ENCODE data around the gene ANKRD50. TPM values are rescaled to one million over a fixed set of nuclear protein-coding genes. Genes with fewer than 3 reads are reported as not detected.
A peak's percentile ranks its signal among the peaks of the same experiment; 100 is the strongest.

The ANKRD50 gene
- total and polyA plus RNA-seq, 9 of the 15 experiments (the other 6 are each of a cell fraction or from before 2014, with no cell fraction given), result 2.0 to 8.0 (median 6.2) TPM

DNA sequence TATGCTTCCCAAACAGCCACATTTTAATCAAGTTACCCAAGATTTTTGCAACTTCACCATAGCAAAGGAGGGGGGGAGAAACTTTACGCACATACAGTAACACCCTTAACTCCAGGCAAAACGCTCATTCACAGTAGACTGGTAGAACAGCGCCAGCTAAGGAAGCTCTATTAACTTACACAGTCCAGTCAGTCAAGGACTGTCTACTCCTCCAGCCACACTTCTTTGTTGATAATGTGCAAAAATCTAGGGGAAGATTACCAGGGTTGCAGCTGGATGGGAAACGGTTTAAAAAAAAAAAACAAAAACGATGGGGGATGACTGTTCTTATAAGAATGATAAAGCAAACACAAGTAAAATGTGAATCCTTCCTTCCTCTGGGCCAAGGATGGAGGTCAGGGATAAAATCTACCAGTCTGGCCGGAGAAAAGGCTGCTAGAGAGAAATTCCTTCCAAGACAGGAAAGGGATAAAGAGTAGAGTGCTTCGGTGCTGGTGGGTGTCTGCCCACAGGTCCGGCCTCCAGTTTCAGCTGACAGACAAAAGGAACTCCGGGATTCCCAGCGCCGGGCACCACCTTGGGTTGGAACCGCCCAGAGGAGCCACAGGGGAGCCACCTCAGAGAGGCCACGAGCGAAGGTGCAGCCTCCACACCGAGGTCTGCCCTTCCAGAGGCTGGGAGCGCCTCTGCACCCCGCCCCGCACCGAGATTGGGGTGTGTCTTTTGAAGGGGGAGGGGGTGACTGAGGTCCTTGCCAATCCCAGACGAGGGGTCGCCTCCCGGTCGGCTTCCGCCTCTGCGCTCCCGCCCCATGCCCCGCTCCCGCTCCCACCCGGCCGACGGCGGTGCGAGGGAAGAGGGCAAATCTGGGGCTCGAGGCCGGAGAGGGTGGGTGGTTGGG, 811 bp downstream of the ANKRD50 start:
- DNase-seq (ENCODE audit: extremely low read depth in 1 of 4, low spot score in 3 of 4) (peak; percentile 65 to 77 (median 68)), FAIRE-seq (peak; percentile 82)
- intact Hi-C loops (cut with micrococcal nuclease), result loop anchor here (5.0 to 10.0 kb wide), 4 partner anchors 117 to 573 kb away; no protein-coding TSS in a partner anchor
- TF ChIP-seq ZNF316 (IDR thresholded peaks at IDR 0.05), result 0 out of 2 replicates have a peak, but pooled peaks have one; percentile 23
- TF ChIP-seq UBTF (IDR thresholded peaks at IDR 0.05; ENCODE audit: borderline replicate concordance in 1 of 2, low read depth in 2 of 2, low read length in 2 of 2), result 0 out of 4 replicates have a peak, but pooled peaks of 1 of the 2 experiments have one; percentile 53
- peak in 1 of 2 experiments; percentile 24; a peak in 1 of 4 replicates for TF ChIP-seq HDAC1 (IDR thresholded peaks at IDR 0.05)
- TF ChIP-seq NKRF (IDR thresholded peaks at IDR 0.05; ENCODE audit: borderline replicate concordance), result no peak
- TF ChIP-seq, protein P1, sequence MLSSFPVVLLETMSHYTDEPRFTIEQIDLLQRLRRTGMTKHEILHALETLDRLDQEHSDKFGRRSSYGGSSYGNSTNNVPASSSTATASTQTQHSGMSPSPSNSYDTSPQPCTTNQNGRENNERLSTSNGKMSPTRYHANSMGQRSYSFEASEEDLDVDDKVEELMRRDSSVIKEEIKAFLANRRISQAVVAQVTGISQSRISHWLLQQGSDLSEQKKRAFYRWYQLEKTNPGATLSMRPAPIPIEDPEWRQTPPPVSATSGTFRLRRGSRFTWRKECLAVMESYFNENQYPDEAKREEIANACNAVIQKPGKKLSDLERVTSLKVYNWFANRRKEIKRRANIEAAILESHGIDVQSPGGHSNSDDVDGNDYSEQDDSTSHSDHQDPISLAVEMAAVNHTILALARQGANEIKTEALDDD (IDR thresholded peaks at IDR 0.05), result peak; percentile 91
- TF ChIP-seq, protein P2, sequence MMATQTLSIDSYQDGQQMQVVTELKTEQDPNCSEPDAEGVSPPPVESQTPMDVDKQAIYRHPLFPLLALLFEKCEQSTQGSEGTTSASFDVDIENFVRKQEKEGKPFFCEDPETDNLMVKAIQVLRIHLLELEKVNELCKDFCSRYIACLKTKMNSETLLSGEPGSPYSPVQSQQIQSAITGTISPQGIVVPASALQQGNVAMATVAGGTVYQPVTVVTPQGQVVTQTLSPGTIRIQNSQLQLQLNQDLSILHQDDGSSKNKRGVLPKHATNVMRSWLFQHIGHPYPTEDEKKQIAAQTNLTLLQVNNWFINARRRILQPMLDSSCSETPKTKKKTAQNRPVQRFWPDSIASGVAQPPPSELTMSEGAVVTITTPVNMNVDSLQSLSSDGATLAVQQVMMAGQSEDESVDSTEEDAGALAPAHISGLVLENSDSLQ (IDR thresholded peaks at IDR 0.05), result peak; percentile 58
- TF ChIP-seq ZSCAN29 (IDR thresholded peaks at IDR 0.05), result no peak
- peak; percentile 24 to 25; a peak in 3 of 4 replicates for TF ChIP-seq RAD21 (CRISPR knock-in tag; conservative IDR thresholded peaks at IDR 0.05 in 1 of 2, IDR thresholded peaks at IDR 0.05 in 1 of 2)
- 0 out of 2 replicates have a peak, but pooled peaks have one; percentile 11 for TF ChIP-seq CBFA2T3 (IDR thresholded peaks at IDR 0.05)
- peak; percentile 28; the same call in 1 of the 2 replicates for TF ChIP-seq DPF2 (IDR thresholded peaks at IDR 0.05)
- TF ChIP-seq NBN (IDR thresholded peaks at IDR 0.05; ENCODE audit: low read depth), result 0 out of 2 replicates have a peak, but pooled peaks have one; percentile 14
- no peak for TF ChIP-seq DDX20 (tag; IDR thresholded peaks at IDR 0.05; ENCODE audit: low read depth)
- TF ChIP-seq CHD1 (IDR thresholded peaks at IDR 0.05; ENCODE audit: low read length), result peak; percentile 55

More for the DNA sequence above, 811 bp downstream of the ANKRD50 start:
- WGBS (ENCODE audit: insufficient coverage, low coverage, missing lambda C conversion rate), result 1% methylated on average over 21 of the region's 35 CpGs
- no peaks in the 10 kb centered on the region for H3K27me3 ChIP-seq (ENCODE audit: control insufficient read depth in 2 of 2, insufficient read depth in 2 of 2, low read length in 2 of 2)
- H3K4me2 ChIP-seq (ENCODE audit: insufficient read depth, low read length), result peak overlapping the region; percentile 82
- CTCF ChIA-PET (ENCODE audit: low intra/inter-chr PET ratio), result no interaction called here
- in situ Hi-C loops (cut with MboI), result no loop called here
- H3K36me3 ChIP-seq (ENCODE audit: control insufficient read depth, insufficient read depth, low read length), result peaks cover 7% of the 10 kb centered on the region
- POLR2A ChIA-PET, result no interaction called here
- H2AFZ ChIP-seq (ENCODE audit: low read depth, low read length), result peak overlapping the region; percentile 81
- H4K20me1 ChIP-seq (replicated peaks; ENCODE audit: control insufficient read depth, insufficient read depth, low read length), result no peaks in the 10 kb centered on the region
- no peaks in the 10 kb centered on the region for H3K9me1 ChIP-seq (ENCODE audit: control insufficient read depth, insufficient read depth, low read length)
- peak overlapping the region; percentile 71 to 96 for H3K9ac ChIP-seq (ENCODE audit: insufficient read depth in 1 of 2, low read depth in 2 of 2, low read length in 2 of 2)
- ATAC-seq, result peak; percentile 73
- peaks cover 9 to 10% of the 10 kb centered on the region in 2 experiments for H3K4me1 ChIP-seq (replicated peaks in 1 of 2; ENCODE audit: control insufficient read depth in 2 of 2, insufficient read depth in 2 of 2, low read length in 2 of 2)
- peak overlapping the region; percentile 78 for H3K4me3 ChIP-seq
- H3K79me2 ChIP-seq (ENCODE audit: control insufficient read depth, insufficient read depth, low read length), result peaks cover 53% of the 10 kb centered on the region
- peak overlapping the region; percentile 87 for H3K27ac ChIP-seq (ENCODE audit: extremely low read depth, low read depth, low read length)
- H3K9me3 ChIP-seq (replicated peaks; ENCODE audit: control insufficient read depth, insufficient read depth, low read depth, low read length), result no peaks in the 10 kb centered on the region
- no TSS peak for BruUV-seq (replicated peaks)
